AG20443 (cell line): ENCODE data around the gene MORN3.
"Not testable (repeated sequence)": the region's sequence is repeated elsewhere in the genome, so short reads cannot be mapped to it uniquely, and the experiment has no call there.

Source experiments
- DNase-seq: peaks from one replicate; pipeline ENCODE4 v3.0.0; 2012; ENCODE audit warnings: low spot score, mixed read lengths

Gene MORN3

GRCh38 chr12:121689430-121689829, 20.0 kb upstream of the MORN3 start:
- no peak for DNase-seq

- DNase-seq: no peak
Measured at GRCh38 chr12:121688966-121689365, 19.5 kb upstream of the MORN3 start.

GRCh38 chr12:121679661-121680197, 10.3 kb upstream of the MORN3 start:
- DNase-seq: not testable (repeated sequence)

- DNase-seq: no peak
Measured at GRCh38 chr12:121678716-121679300, 9.4 kb upstream of the MORN3 start.

- DNase-seq: no peak
Measured at GRCh38 chr12:121678305-121678704, 8.9 kb upstream of the MORN3 start.

- DNase-seq: no peak
Measured at GRCh38 chr12:121676190-121676589, 6.7 kb upstream of the MORN3 start.

GRCh38 chr12:121673013-121673511, 3.6 kb upstream of the MORN3 start:
- no peak for DNase-seq

GRCh38 chr12:121668750-121669520, 519 bp downstream of the MORN3 start:
- peak; percentile 47 for DNase-seq

- not testable (repeated sequence) for DNase-seq
Measured at GRCh38 chr12:121666829-121667228, 2.6 kb downstream of the MORN3 start.

- DNase-seq: no peak
Measured at GRCh38 chr12:121663610-121663929, 5.9 kb downstream of the MORN3 start.

- not testable (repeated sequence) for DNase-seq
Measured at GRCh38 chr12:121661353-121662105, 7.9 kb downstream of the MORN3 start.

- DNase-seq: no peak
Measured at GRCh38 chr12:121657305-121658008, 12.0 kb downstream of the MORN3 start.

GRCh38 chr12:121656122-121656521, 13.3 kb downstream of the MORN3 start:
- no peak for DNase-seq

- DNase-seq: no peak
Measured at GRCh38 chr12:121653999-121654398, 15.5 kb downstream of the MORN3 start.

- no peak for DNase-seq
Measured at GRCh38 chr12:121652767-121653497, 16.5 kb downstream of the MORN3 start.

GRCh38 chr12:121651320-121651719, 18.1 kb downstream of the MORN3 start:
- no peak for DNase-seq

- DNase-seq: no peak
Measured at GRCh38 chr12:121649819-121650353, 19.6 kb downstream of the MORN3 start.

- DNase-seq: no peak
Measured at GRCh38 chr12:121649322-121649721, 20.1 kb downstream of the MORN3 start.

- no peak for DNase-seq
Measured at GRCh38 chr12:121648458-121649028, 20.9 kb downstream of the MORN3 start.

GRCh38 chr12:121641343-121641630, 28.2 kb downstream of the MORN3 start:
- DNase-seq: no peak
